IPS-20b (cell line): ENCODE measurements around the gene PLTP.
"Not testable (repeated sequence)": the region's sequence is repeated elsewhere in the genome, so short reads cannot be mapped to it uniquely, and the experiment has no call there.

ENCODE experiments used
- H3K27ac ChIP-seq: one replicate; pipeline ENCODE4 v1.5.1; 2013; ENCODE audit warnings: low read length
- H3K27me3 ChIP-seq: 2 replicates; pipeline ENCODE4 v1.6.1; 2013; ENCODE audit warnings: mild to moderate bottlenecking, low read length, inconsistent platforms; ENCODE audit not compliant: insufficient read depth
- H3K36me3 ChIP-seq: 2 replicates; pipeline ENCODE4 v1.6.1; 2013; ENCODE audit warnings: low read depth, mild to moderate bottlenecking, inconsistent platforms, low read length, moderate library complexity; ENCODE audit not compliant: insufficient read depth
- H3K4me1 ChIP-seq: 2 replicates; pipeline ENCODE4 v1.6.1; 2013; ENCODE audit warnings: mild to moderate bottlenecking, control low read depth, inconsistent platforms, low read length, moderate library complexity; ENCODE audit not compliant: insufficient read depth
- H3K4me3 ChIP-seq: 2 replicates; pipeline ENCODE4 v1.5.1; 2013; ENCODE audit warnings: mild to moderate bottlenecking, low read length, inconsistent platforms
- H3K9ac ChIP-seq: 2 replicates; pipeline ENCODE4 v1.6.1; 2013; ENCODE audit warnings: low read depth, mild to moderate bottlenecking, inconsistent platforms, low read length, moderate library complexity
- H3K9me3 ChIP-seq: 2 replicates; pipeline ENCODE4 v1.6.1; 2013; ENCODE audit warnings: mild to moderate bottlenecking, low read depth, low read length, inconsistent platforms; ENCODE audit not compliant: insufficient read depth

The PLTP gene

GRCh38 chr20:45888681-45889080 lies 23.3 kb downstream of the PLTP start:
- Histone ChIP-seq H3K27me3 (no peaks in the 10 kb centered on the region), H3K36me3 (peaks cover 36% of the 10 kb centered on the region), H3K9ac (no peak overlapping the region), H3K9me3 (no peaks in the 10 kb centered on the region), H3K27ac (no peak overlapping the region), H3K4me1 (no peaks in the 10 kb centered on the region), H3K4me3 (no peak overlapping the region)

GRCh38 chr20:45887346-45887715 lies 24.6 kb downstream of the PLTP start, which contains the start of gene SPATA25:
TSS of gene SPATA25 (minus strand) at chr20:45887622. CDS start at chr20:45887590, 32 bp downstream.
- Histone ChIP-seq H3K4me1 (no peaks in the 10 kb centered on the region), H3K9ac (no peak within 1 kb of the TSS), H3K4me3 (no peak within 1 kb of the TSS), H3K36me3 (peaks cover 41% of the 10 kb centered on the region), H3K27me3 (no peaks in the 10 kb centered on the region), H3K27ac (no peak within 1 kb of the TSS), H3K9me3 (no peaks in the 10 kb centered on the region)

DNA sequence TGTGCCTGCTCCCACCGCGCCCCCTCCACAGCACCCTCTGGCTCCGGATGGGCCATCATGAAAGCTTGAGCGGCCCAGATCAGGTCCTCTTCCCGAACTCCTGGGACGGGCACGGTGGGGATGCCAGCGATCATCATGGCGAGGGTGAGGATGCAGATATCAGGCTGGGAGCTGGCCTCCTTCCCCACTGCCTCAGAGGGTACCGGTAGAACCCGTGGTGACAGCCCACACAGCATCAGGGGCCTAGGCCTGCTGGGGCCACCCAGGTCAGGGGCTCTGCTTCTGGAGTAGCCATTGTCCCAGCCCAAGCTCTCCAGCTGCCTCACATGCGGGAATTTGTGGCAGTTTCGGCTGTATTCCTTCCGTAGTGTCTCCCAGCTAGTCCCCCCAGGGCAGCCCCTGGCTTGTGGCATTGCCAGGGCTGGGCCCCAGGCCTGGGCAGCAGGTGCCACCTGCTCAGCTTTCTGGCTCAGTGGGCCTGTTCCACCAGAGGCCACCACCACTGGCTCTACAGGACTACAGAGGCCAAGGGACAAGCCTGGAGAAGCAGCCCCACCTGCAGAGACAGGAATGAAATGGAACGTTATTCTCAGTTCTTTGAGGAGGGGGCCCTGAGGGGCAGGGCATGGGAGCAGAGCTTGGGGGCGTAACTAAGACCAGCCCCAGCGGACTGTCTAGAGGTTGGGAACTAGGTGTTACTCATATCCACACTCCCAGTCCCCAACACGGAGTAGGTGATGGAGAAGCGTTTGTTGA lies 25.2 kb downstream of the PLTP start:
- no peaks in the 10 kb centered on the region for H3K4me1 ChIP-seq
- H3K27ac ChIP-seq: no peak overlapping the region
- no peaks in the 10 kb centered on the region for H3K27me3 ChIP-seq
- peaks cover 43% of the 10 kb centered on the region for H3K36me3 ChIP-seq
- H3K9me3 ChIP-seq: no peaks in the 10 kb centered on the region
- no peak overlapping the region for H3K4me3 ChIP-seq
- H3K9ac ChIP-seq: no peak overlapping the region

DNA sequence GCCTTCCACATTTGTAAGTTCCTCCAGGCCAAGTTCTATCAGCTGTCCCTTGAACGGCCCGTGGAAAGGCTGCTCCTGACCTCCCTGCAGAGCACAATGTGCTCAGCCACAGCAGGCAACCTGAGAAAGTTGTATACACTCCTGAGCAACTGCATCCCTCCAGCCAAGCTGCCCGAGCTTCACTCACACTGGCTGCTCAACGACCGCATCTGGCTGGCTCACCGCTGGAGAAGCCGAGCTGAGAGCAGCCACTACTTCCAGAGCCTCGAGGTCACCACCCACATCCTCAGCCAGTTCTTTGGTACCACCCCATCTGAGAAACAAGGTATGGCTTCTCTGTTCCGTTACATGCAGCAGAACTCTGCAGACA lies 28.9 kb downstream of the PLTP start:
- H3K36me3 ChIP-seq: peaks cover 38% of the 10 kb centered on the region
- H3K27me3 ChIP-seq: no peaks in the 10 kb centered on the region
- no peaks in the 10 kb centered on the region for H3K4me1 ChIP-seq
- no peaks in the 10 kb centered on the region for H3K9me3 ChIP-seq
- no peak overlapping the region for H3K27ac ChIP-seq
- no peak overlapping the region for H3K9ac ChIP-seq
- no peak overlapping the region for H3K4me3 ChIP-seq

DNA sequence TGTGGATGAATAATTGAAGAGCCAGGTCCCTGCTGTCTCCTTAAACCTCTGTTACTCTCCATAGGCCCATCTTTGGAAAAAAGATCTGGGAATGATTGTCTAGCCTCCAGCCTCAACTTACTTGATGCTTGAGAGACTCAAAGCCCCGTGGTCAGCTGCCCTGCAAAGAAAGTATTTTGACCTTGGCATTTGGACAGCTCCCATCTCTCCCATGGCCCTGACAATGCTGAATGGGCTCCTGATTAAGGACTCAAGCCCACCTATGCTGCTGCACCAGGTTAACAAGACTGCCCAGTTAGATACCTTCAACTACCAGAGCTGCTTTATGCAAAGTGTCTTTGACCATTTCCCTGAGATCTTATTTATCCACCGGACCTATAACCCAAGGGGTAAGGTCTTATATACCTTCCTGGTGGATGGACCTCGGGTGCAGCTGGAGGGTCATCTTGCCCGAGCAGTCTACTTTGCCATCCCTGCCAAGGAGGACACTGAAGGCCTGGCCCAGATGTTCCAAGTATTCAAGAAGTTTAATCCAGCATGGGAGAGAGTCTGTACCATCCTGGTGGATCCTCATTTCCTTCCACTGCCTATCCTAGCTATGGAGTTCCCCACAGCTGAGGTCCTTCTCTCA lies 29.4 kb downstream of the PLTP start:
- Histone ChIP-seq H3K4me1 (no peaks in the 10 kb centered on the region), H3K27ac (no peak overlapping the region), H3K27me3 (no peaks in the 10 kb centered on the region), H3K36me3 (peaks cover 41% of the 10 kb centered on the region), H3K4me3 (no peak overlapping the region), H3K9ac (no peak overlapping the region), H3K9me3 (no peaks in the 10 kb centered on the region)

DNA sequence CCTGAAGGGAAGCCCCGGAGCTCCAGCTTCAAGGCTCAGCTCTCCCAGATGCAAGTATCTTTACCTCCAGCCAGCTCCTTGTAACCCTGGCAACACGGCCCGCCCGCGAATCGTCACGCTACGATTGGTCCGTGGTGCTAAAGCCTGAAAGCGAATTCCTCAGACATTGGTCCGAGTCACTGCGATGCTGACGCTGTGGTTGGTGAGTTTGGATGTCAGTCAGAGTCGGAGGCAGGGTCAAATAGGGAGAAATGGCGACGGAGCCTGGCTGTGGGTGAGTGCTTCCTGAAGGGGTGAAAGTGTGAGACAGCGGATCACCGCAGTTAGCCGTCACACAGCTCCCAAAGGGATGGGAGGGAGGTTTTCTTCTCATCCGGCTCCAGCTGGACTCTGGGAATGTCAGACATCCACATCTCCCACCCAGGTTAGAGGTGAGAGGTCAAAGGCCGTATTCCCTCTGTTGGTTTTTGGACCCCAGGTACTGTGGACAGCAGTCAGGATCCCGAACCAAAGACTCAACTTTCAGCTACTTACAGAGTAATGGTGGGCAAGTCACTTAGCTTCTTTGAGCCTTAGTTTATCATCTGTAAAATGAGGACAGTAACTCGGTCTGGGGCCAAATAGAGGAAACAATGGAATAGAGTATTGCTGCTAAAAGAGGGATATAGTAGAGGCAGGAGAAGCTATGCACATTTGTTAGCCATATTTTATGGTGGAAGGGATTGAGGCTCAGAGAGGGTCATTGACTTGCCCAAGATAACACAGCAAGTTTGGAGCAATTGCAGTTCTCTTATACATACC lies 30.8 kb downstream of the PLTP start, which contains the start of gene ZSWIM1:
Gene ZSWIM1 (plus strand): TSS at position 240 of the 801 bp plus-strand sequence. CDS start 1,366 bp downstream, outside the sequence.
- Histone ChIP-seq H3K36me3 (peaks cover 48% of the 10 kb centered on the region), H3K9me3 (no peaks in the 10 kb centered on the region), H3K4me3 (peak within 1 kb of the TSS; percentile 97), H3K27ac (no peak within 1 kb of the TSS), H3K4me1 (no peaks in the 10 kb centered on the region), H3K27me3 (no peaks in the 10 kb centered on the region), H3K9ac (peak within 1 kb of the TSS; percentile 95)

DNA sequence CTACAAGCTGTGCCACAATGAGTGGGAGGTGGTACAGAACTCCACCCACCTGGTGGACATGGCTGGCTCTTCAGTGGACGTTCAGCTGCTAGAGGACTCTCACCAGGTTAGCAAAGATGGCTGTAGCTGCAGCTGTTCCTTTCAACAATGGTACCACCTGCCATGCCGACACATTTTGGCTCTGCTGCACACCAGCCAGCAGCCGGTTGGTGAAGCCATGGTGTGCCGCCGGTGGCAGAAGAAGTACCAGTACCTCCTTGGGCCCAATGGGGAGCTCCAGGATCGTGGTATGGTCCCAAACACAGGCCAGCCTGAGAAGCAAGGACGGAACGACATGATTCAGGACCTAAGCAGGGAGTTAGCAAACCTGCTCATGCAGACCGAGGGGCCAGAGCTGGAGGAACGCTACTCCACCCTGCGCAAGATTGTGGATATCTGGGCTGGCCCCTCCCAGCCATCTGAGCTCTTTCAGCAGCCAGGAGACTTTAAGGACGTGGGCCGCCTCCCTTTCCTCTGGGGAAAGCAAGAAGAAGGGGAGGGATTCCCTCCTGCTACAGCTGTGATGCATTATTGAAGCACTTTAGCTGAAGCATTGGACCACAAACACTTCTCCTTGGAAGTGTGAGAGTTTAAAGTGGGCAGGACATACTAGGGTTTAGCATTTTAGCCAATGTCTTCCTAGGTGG lies 33.7 kb downstream of the PLTP start:
- Histone ChIP-seq H3K36me3 (peaks cover 29% of the 10 kb centered on the region), H3K4me1 (no peaks in the 10 kb centered on the region), H3K9me3 (no peaks in the 10 kb centered on the region), H3K9ac (no peak overlapping the region), H3K4me3 (no peak overlapping the region), H3K27me3 (no peaks in the 10 kb centered on the region), H3K27ac (no peak overlapping the region)

GRCh38 chr20:45874576-45874975 lies 37.4 kb downstream of the PLTP start:
- Histone ChIP-seq H3K9ac (no peak overlapping the region), H3K36me3 (peaks cover 18% of the 10 kb centered on the region), H3K27me3 (no peaks in the 10 kb centered on the region), H3K4me1 (no peaks in the 10 kb centered on the region), H3K27ac (no peak overlapping the region), H3K9me3 (no peaks in the 10 kb centered on the region), H3K4me3 (no peak overlapping the region)

DNA sequence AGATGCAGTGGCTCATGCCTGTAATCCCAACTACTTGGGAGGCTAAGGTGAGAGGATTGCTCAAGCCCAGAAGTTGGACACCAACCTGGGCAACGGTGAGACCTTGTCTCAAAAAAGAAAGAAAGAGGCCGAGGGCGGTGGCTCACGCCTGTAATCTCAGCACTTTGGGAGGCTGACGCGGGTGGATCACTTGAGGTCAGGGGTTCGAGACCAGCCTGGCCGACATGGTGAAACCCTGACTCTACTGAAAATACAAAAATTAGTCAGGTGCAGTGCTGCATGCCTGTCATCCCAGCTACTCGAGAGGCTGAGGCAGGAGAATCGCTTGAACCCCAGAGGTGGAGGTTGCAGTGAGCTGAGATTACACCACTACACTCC lies 37.9 kb downstream of the PLTP start:
- H3K27ac ChIP-seq: not testable (repeated sequence)

DNA sequence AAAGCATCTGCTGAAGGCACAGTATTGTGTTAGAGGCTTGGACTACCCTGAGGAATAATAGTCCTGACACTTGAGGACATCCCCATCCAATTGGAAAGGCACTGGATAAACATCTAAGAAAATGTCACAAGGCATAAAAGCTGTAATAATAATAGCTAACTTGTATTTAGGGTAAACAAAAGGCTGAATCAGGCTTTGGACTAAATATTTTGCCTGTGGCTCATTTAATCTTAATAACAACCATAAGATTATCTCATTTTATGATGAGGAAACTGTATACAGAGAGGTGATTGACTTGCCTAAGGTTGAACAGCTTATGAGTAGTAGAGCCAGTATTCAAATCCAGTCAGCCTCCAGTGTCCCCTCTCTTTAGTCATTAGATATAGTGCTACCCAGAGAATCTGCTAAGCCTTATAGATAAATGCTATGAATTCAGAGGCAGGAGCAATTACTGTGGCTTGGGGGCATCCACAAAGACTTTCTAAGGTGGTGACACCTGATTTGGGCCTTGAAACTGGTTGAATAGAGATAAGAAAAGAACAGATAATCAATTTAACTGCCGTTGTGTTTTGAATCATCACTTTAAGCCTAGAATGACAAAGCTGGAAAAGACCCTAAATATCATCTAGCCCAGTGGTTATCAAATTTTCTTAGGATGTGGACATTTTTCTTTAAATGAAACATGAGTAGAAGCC lies 38.4 kb downstream of the PLTP start:
- H3K4me3 ChIP-seq: no peak overlapping the region
- H3K9me3 ChIP-seq: no peaks in the 10 kb centered on the region
- H3K4me1 ChIP-seq: no peaks in the 10 kb centered on the region
- no peak overlapping the region for H3K9ac ChIP-seq
- H3K27ac ChIP-seq: no peak overlapping the region
- H3K36me3 ChIP-seq: peaks cover 18% of the 10 kb centered on the region
- no peaks in the 10 kb centered on the region for H3K27me3 ChIP-seq

More for the DNA sequence above, 37.9 kb downstream of the PLTP start:
- not testable (repeated sequence) for H3K27me3 ChIP-seq, H3K9me3 ChIP-seq, H3K4me3 ChIP-seq, H3K4me1 ChIP-seq, H3K9ac ChIP-seq
- H3K36me3 ChIP-seq: peaks cover 18% of the 10 kb centered on the region

DNA sequence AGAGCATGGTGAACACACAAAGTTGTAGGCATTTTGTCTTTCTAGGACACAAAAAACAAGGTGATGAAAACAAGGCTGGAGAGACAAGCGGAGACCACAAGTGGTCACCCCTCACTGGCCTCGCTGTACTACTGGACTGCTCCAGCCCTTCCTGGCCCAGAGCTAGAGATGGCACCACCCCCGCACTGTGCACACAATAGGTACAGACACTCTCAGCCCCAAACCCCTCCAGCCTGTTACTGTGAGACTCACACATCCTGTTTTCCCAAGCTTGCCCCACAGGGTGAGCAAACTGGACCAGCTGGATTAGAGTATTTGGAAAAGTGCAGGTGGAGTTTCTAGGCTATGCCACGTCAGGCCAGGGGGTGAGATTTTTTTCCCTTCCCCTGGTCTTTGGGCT lies 39.3 kb downstream of the PLTP start:
- Histone ChIP-seq H3K27ac (no peak overlapping the region), H3K4me1 (no peaks in the 10 kb centered on the region), H3K27me3 (no peaks in the 10 kb centered on the region), H3K36me3 (peaks cover 12% of the 10 kb centered on the region; the same call in 1 of the 2 replicates), H3K4me3 (no peak overlapping the region), H3K9ac (no peak overlapping the region), H3K9me3 (no peaks in the 10 kb centered on the region)
